ENCODE data around the gene JMY. TPM values are rescaled to one million over a fixed set of nuclear protein-coding genes. Genes with fewer than 3 reads are reported as not detected.

JMY gene
- polyA plus RNA-seq, 1 experiment = 2.1 TPM

GRCh38 chr5:79193643-79194042 is 42.3 kb upstream of the JMY start:
- CTCF ChIA-PET = interaction anchor here (1.0 to 1.1 kb wide), 2 partner anchors 25 to 38 kb away, joined by 3 read pairs; no protein-coding TSS in a partner anchor
- Histone ChIP-seq H3K36me3 (ENCODE audit: control insufficient read depth, insufficient read depth, low read length) (no peaks in the 10 kb centered on the region), H3K4me3 (ENCODE audit: low read depth, low read length) (no peak overlapping the region), H3K27me3 (ENCODE audit: control insufficient read depth, insufficient read depth, low read length) (no peaks in the 10 kb centered on the region)
- no peak for DNase-seq (ENCODE audit: low read depth)
- POLR2A ChIA-PET = no interaction called here
- no peak for TF ChIP-seq CTCF (IDR thresholded peaks at IDR 0.05; ENCODE audit: insufficient read depth, low read depth, low read length)

DNA sequence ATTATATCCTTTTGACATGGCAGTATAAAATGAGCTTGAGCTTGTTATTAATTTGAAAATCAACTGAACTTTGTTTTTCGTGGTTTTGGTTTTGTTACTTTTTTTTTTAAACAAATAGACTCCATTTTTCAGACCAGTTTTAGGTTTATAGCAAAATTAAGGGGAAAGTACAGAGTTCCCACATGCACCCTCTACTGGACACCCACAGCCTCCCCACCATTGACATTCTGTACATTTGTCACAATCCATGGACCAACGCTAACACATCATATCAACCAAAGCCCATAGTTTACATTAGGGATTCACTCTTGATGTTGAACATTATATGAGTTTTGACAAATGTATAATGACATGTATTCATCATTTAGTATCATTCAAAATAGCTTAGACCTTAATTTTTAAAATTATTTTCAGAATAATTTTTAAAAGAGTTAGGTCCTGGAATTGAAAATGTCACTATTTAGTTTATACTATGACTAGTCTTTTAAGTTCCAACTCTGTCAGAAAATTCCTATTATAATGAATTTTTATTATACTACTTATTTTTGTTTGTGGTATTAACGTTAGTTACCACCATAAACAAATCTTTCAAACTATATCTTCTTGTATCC is 35.3 kb upstream of the JMY start:
- peak; percentile 44 for TF ChIP-seq CTCF (IDR thresholded peaks at IDR 0.05; ENCODE audit: insufficient read depth, low read depth, low read length)
- Histone ChIP-seq H3K4me3 (ENCODE audit: low read depth, low read length) (no peak overlapping the region), H3K36me3 (ENCODE audit: control insufficient read depth, insufficient read depth, low read length) (no peaks in the 10 kb centered on the region), H3K27me3 (ENCODE audit: control insufficient read depth, insufficient read depth, low read length) (no peaks in the 10 kb centered on the region)
- CTCF ChIA-PET = interaction anchor here (0.6 to 1.0 kb wide), 3 partner anchors 16 to 131 kb away, joined by 3 to 6 read pairs (median 4); partner anchors contain the start of gene BHMT2
- no peak for DNase-seq (ENCODE audit: low read depth)
- POLR2A ChIA-PET = no interaction called here

DNA sequence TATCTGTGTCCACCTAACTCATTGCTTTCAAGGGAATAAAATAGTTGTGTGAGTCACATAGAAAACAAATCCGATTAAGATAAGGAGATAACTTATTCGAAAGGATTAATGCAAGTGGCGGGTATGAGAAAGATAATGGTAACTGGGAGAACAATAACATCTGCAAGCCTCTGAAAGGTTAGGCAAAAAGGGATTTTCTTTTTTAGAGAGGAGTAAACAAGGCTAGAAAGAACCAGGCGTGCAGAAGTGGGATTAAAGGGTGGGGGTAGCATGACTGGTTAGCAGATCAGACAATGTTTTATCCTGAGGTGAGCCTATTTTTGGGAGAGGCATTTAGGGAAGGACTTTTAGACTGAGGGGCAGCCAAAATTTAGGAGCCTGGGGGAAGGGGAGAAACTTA is 34.7 kb upstream of the JMY start:
- POLR2A ChIA-PET = no interaction called here
- Histone ChIP-seq H3K36me3 (ENCODE audit: control insufficient read depth, insufficient read depth, low read length) (no peaks in the 10 kb centered on the region), H3K4me3 (ENCODE audit: low read depth, low read length) (no peak overlapping the region), H3K27me3 (ENCODE audit: control insufficient read depth, insufficient read depth, low read length) (no peaks in the 10 kb centered on the region)
- no peak for TF ChIP-seq CTCF (IDR thresholded peaks at IDR 0.05; ENCODE audit: insufficient read depth, low read depth, low read length)
- no peak for DNase-seq (ENCODE audit: low read depth)
- CTCF ChIA-PET = no interaction called here

DNA sequence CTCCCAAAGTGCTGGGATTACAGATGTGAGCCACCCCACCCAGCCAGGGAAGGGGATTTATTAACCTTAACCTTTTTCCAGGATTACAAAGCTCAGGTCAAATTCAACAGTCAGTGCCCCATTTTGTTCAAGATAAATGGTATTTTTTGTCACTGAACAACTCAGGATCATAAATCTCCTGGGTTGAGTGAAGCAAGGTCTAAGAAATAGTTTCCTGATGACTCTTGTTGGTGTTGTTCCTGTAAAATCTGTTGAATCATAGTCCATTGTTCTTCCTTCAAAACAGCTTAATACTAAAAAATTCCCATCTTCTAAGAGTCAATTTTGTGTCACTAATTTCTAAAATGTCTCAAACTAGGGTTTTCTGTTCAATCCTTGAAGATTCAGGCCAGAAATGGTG is 33.9 kb upstream of the JMY start:
- Histone ChIP-seq H3K27me3 (ENCODE audit: control insufficient read depth, insufficient read depth, low read length) (no peaks in the 10 kb centered on the region), H3K4me3 (ENCODE audit: low read depth, low read length) (no peak overlapping the region), H3K36me3 (ENCODE audit: control insufficient read depth, insufficient read depth, low read length) (no peaks in the 10 kb centered on the region)
- POLR2A ChIA-PET = no interaction called here
- CTCF ChIA-PET = interaction anchor here (1.1 to 1.5 kb wide), 3 partner anchors 12 to 68 kb away, joined by 3 to 5 read pairs (median 3); no protein-coding TSS in a partner anchor
- DNase-seq (ENCODE audit: low read depth) = no peak
- TF ChIP-seq CTCF (IDR thresholded peaks at IDR 0.05; ENCODE audit: insufficient read depth, low read depth, low read length) = no peak

DNA sequence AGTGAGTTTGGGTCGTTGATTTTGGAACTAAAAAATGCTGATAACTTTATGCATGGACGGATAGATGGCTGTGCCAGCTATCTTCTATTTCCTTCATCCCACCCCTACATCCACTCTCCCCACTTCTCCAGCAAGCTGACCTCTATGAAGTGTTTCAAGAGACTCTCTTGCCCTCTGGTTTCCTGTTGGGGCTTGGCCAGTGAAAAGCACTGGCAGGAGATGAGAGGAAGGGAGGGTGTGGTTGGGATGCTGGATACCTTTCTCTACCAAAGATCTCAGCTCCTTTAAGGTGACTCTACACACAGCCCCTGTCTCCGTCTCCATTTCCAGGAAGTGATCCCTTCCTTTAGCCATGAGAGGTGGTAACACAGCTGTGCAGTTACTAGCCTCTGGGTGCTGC is 30.0 kb upstream of the JMY start:
- CTCF ChIA-PET = interaction anchor here (1.3 to 1.4 kb wide), 2 partner anchors 10 to 73 kb away, joined by 3 read pairs; no protein-coding TSS in a partner anchor

More for the DNA sequence above, 30.0 kb upstream of the JMY start:
- Histone ChIP-seq H3K4me3 (ENCODE audit: low read depth, low read length) (no peak overlapping the region), H3K36me3 (ENCODE audit: control insufficient read depth, insufficient read depth, low read length) (no peaks in the 10 kb centered on the region), H3K27me3 (ENCODE audit: control insufficient read depth, insufficient read depth, low read length) (no peaks in the 10 kb centered on the region)
- POLR2A ChIA-PET = interaction anchor here (0.5 kb wide), 1 partner anchor 34 kb away, joined by 3 read pairs; no protein-coding TSS in a partner anchor
- no peak for DNase-seq (ENCODE audit: low read depth)
- TF ChIP-seq CTCF (IDR thresholded peaks at IDR 0.05; ENCODE audit: insufficient read depth, low read depth, low read length) = no peak
